SK-N-SH treated with all-trans-retinoic acid at 6 μM for 48 hours (cell line): Measurements from ENCODE around the gene GUCA2B.

Experiments used
- ATAC-seq: fragments of 200-7000 bp; cut with Tn5 transposase; 3 replicates; pipeline ENCODE4 v1.9.1; 2020; ENCODE audit warnings: mild to moderate bottlenecking, moderate library complexity
- ARNTL ChIP-seq: fragments of 450-650 bp; formaldehyde crosslinking; IDR thresholded peaks from 2 replicates; pipeline ENCODE4 v1.5.0; 2020; ENCODE audit warnings: low read depth, mild to moderate bottlenecking, moderate library complexity, borderline replicate concordance
- BACH2 ChIP-seq: fragments of 250-450 bp; sonication (Bioruptor Pico); IDR thresholded peaks from 2 replicates; pipeline ENCODE4 v1.9.0; 2021; ENCODE audit warnings: mild to moderate bottlenecking, borderline replicate concordance
- CREB5 ChIP-seq: fragments of 250-450 bp; sonication (Bioruptor Pico); IDR thresholded peaks from 2 replicates; pipeline ENCODE4 v1.5.1; 2020; ENCODE audit warnings: low read depth, mild to moderate bottlenecking, moderate library complexity
- CSDC2 ChIP-seq: fragments of 250-450 bp; sonication (Bioruptor Pico); IDR thresholded peaks from 2 replicates; pipeline ENCODE4 v1.5.0; 2020; ENCODE audit warnings: mild to moderate bottlenecking, moderate library complexity
- ESRRG ChIP-seq: fragments of 250-450 bp; sonication (Bioruptor Pico); IDR thresholded peaks from 2 replicates; pipeline ENCODE4 v1.6.1; 2021; ENCODE audit warnings: mild to moderate bottlenecking
- ISL1 ChIP-seq: fragments of 250-450 bp; sonication (Bioruptor Pico); IDR thresholded peaks from 2 replicates; pipeline ENCODE4 v2.1.2; 2022; ENCODE audit warnings: mild to moderate bottlenecking, moderate library complexity
- RARB ChIP-seq: fragments of 250-450 bp; sonication (Bioruptor Pico); IDR thresholded peaks from 2 replicates; pipeline ENCODE4 v1.8.0; 2021; ENCODE audit warnings: mild to moderate bottlenecking, moderate library complexity
- SNAI2 ChIP-seq: fragments of 250-450 bp; sonication (Bioruptor Pico); IDR thresholded peaks from 2 replicates; pipeline ENCODE4 v1.5.0; 2020; ENCODE audit warnings: mild to moderate bottlenecking, moderate library complexity
- TOX ChIP-seq: fragments of 250-450 bp; sonication (Bioruptor Pico); IDR thresholded peaks from 2 replicates; pipeline ENCODE4 v1.8.0; 2021; ENCODE audit warnings: mild to moderate bottlenecking, moderate library complexity, borderline replicate concordance
- ZC3H10 ChIP-seq: fragments of 250-450 bp; sonication (Bioruptor Pico); IDR thresholded peaks from 2 replicates; pipeline ENCODE4 v1.5.1; 2021; ENCODE audit warnings: mild to moderate bottlenecking, moderate library complexity
- ZFP3 ChIP-seq: fragments of 250-450 bp; sonication (Bioruptor Pico); IDR thresholded peaks from 2 replicates; pipeline ENCODE4 v1.5.0; 2020; ENCODE audit warnings: mild to moderate bottlenecking, moderate library complexity
- ZFP30 ChIP-seq: fragments of 450-650 bp; formaldehyde crosslinking; IDR thresholded peaks from 2 replicates; pipeline ENCODE4 v1.5.0; 2022; ENCODE audit warnings: mild to moderate bottlenecking, moderate library complexity
- ZNF565 ChIP-seq: fragments of 450-650 bp; formaldehyde crosslinking; conservative IDR thresholded peaks from 2 replicates; pipeline ENCODE4 v1.5.0; 2020; ENCODE audit warnings: low read depth, mild to moderate bottlenecking, moderate library complexity
- ZNF70 ChIP-seq: fragments of 450-650 bp; formaldehyde crosslinking; IDR thresholded peaks from 2 replicates; pipeline ENCODE4 v1.5.0; 2020; ENCODE audit warnings: mild to moderate bottlenecking, moderate library complexity
- TF ChIP-seq, protein P1 (sequence below): fragments of 250-450 bp; sonication (Bioruptor Pico); IDR thresholded peaks from 2 replicates; pipeline ENCODE4 v1.8.0; 2021; ENCODE audit warnings: low read depth, mild to moderate bottlenecking, moderate library complexity, borderline replicate concordance
- TF ChIP-seq, protein P2 (sequence below): fragments of 250-450 bp; sonication (Bioruptor Pico); IDR thresholded peaks from 2 replicates; pipeline ENCODE4 v1.8.0; 2020; ENCODE audit warnings: mild to moderate bottlenecking, moderate library complexity, borderline replicate concordance
- TF ChIP-seq, protein P3 (sequence below): fragments of 250-450 bp; sonication (Bioruptor Pico); IDR thresholded peaks from 2 replicates; pipeline ENCODE4 v1.5.1; 2021; ENCODE audit warnings: mild to moderate bottlenecking, moderate library complexity

GUCA2B gene

GRCh38 chr1:42173155-42173933, 20.1 kb downstream of the GUCA2B start (continued):
- no peak for TF ChIP-seq CREB5
- TF ChIP-seq ZFP30: no peak
- no peak for TF ChIP-seq SNAI2 (CRISPR knock-in tag)
- TF ChIP-seq RARB (CRISPR knock-in tag): no peak
- no peak for TF ChIP-seq CSDC2

- no peak for TF ChIP-seq ZNF70 (CRISPR knock-in tag)
- TF ChIP-seq, protein P1, sequence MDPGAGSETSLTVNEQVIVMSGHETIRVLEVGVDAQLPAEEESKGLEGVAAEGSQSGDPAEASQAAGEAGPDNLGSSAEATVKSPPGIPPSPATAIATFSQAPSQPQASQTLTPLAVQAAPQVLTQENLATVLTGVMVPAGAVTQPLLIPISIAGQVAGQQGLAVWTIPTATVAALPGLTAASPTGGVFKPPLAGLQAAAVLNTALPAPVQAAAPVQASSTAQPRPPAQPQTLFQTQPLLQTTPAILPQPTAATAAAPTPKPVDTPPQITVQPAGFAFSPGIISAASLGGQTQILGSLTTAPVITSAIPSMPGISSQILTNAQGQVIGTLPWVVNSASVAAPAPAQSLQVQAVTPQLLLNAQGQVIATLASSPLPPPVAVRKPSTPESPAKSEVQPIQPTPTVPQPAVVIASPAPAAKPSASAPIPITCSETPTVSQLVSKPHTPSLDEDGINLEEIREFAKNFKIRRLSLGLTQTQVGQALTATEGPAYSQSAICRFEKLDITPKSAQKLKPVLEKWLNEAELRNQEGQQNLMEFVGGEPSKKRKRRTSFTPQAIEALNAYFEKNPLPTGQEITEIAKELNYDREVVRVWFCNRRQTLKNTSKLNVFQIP: no peak
- no peak for TF ChIP-seq ZC3H10
- no peak for TF ChIP-seq SNAI2 (CRISPR knock-in tag)
- no peak for TF ChIP-seq RARB (CRISPR knock-in tag)
- no peak for TF ChIP-seq CREB5
- TF ChIP-seq, protein P2, sequence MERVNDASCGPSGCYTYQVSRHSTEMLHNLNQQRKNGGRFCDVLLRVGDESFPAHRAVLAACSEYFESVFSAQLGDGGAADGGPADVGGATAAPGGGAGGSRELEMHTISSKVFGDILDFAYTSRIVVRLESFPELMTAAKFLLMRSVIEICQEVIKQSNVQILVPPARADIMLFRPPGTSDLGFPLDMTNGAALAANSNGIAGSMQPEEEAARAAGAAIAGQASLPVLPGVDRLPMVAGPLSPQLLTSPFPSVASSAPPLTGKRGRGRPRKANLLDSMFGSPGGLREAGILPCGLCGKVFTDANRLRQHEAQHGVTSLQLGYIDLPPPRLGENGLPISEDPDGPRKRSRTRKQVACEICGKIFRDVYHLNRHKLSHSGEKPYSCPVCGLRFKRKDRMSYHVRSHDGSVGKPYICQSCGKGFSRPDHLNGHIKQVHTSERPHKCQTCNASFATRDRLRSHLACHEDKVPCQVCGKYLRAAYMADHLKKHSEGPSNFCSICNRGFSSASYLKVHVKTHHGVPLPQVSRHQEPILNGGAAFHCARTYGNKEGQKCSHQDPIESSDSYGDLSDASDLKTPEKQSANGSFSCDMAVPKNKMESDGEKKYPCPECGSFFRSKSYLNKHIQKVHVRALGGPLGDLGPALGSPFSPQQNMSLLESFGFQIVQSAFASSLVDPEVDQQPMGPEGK (CRISPR knock-in tag): no peak
- no peak for TF ChIP-seq ARNTL (CRISPR knock-in tag)
- no peak for TF ChIP-seq CSDC2
- no peak for TF ChIP-seq ESRRG (CRISPR knock-in tag)
- no peak for TF ChIP-seq ZFP30
- no peak for ATAC-seq
These were observed 20.9 kb downstream of the GUCA2B start for GRCh38 chr1:42173961-42174735.

- ATAC-seq: no peak
- TF ChIP-seq ESRRG (CRISPR knock-in tag): no peak
- TF ChIP-seq ZNF565 (CRISPR knock-in tag): no peak
- TF ChIP-seq, protein P2 (CRISPR knock-in tag): no peak
These were observed 22.3 kb downstream of the GUCA2B start for GRCh38 chr1:42175314-42176054.

- peak; percentile 57 for ATAC-seq
- no peak for TF ChIP-seq ZFP3 (CRISPR knock-in tag)
- TF ChIP-seq ARNTL (CRISPR knock-in tag): no peak
- TF ChIP-seq ZC3H10: no peak
- TF ChIP-seq TOX (CRISPR knock-in tag): no peak
- TF ChIP-seq, protein P3, sequence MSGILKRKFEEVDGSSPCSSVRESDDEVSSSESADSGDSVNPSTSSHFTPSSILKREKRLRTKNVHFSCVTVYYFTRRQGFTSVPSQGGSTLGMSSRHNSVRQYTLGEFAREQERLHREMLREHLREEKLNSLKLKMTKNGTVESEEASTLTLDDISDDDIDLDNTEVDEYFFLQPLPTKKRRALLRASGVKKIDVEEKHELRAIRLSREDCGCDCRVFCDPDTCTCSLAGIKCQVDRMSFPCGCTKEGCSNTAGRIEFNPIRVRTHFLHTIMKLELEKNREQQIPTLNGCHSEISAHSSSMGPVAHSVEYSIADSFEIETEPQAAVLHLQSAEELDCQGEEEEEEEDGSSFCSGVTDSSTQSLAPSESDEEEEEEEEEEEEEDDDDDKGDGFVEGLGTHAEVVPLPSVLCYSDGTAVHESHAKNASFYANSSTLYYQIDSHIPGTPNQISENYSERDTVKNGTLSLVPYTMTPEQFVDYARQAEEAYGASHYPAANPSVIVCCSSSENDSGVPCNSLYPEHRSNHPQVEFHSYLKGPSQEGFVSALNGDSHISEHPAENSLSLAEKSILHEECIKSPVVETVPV (CRISPR knock-in tag): no peak
- no peak for TF ChIP-seq ZNF565 (CRISPR knock-in tag)
- no peak for TF ChIP-seq RARB (CRISPR knock-in tag)
- TF ChIP-seq ISL1 (CRISPR knock-in tag): no peak
- TF ChIP-seq BACH2 (CRISPR knock-in tag): no peak
- TF ChIP-seq, protein P2 (CRISPR knock-in tag): no peak
- TF ChIP-seq CSDC2: no peak
These were observed 23.8 kb downstream of the GUCA2B start for GRCh38 chr1:42176902-42177519.
